H1 (cell line): ENCODE measurements around the gene SLC1A1. TPM values are rescaled to one million over a fixed set of nuclear protein-coding genes. Genes with fewer than 3 reads are reported as not detected.

Experiments
- CTCF ChIA-PET: fragments of 300-600 bp; sonication (Branson Sonifier 250); formaldehyde crosslinking; loops from one replicate; lab custom pipeline; 2021; ENCODE audit not compliant: partially characterized antibody; lab: Charles Lee
- POLR2A ChIA-PET: fragments of 300-600 bp; sonication (Branson Sonifier 250); formaldehyde crosslinking; loops from one replicate; lab custom pipeline; 2021; ENCODE audit warnings: inconsistent platforms; ENCODE audit not compliant: partially characterized antibody; lab: Charles Lee
- DNase-seq, 2 experiments: peaks; one replicate each; pipeline versions ENCODE4 v3.0.0 to v3.0.0-alpha.2; 2010 to 2022; ENCODE audit warnings: low spot score in 2 of 2, low read depth in 1 of 2, mixed read lengths in 1 of 2
- FAIRE-seq: peaks from 2 replicates; lab custom pipeline; 2011; peaks lifted over from hg19 to GRCh38; lab: Jason Lieb, UNC
- H2AFZ ChIP-seq: 2 replicates; pipeline ENCODE4 v1.8.1; 2012; ENCODE audit warnings: low read length, inconsistent platforms
- H2AK5ac ChIP-seq: 2 replicates; pipeline ENCODE4 v1.6.1; 2013; ENCODE audit warnings: low read depth, low read length
- H2BK120ac ChIP-seq: replicated peaks from 2 replicates; pipeline ENCODE3; 2013; ENCODE audit warnings: low read depth, low read length, inconsistent platforms
- H2BK12ac ChIP-seq: 2 replicates; pipeline ENCODE4 v1.6.1; 2013; ENCODE audit warnings: low read depth, low read length
- H2BK15ac ChIP-seq: 2 replicates; pipeline ENCODE4 v1.6.1; 2013; ENCODE audit warnings: low read length
- H2BK20ac ChIP-seq: 2 replicates; pipeline ENCODE4 v1.6.1; 2013; ENCODE audit warnings: low read length
- H2BK5ac ChIP-seq: 2 replicates; pipeline ENCODE4 v1.6.1; 2013; ENCODE audit warnings: low read depth, low read length
- H3K14ac ChIP-seq: 2 replicates; pipeline ENCODE4 v1.6.1; 2013; ENCODE audit warnings: inconsistent platforms; ENCODE audit not compliant: insufficient read length
- H3K18ac ChIP-seq: 2 replicates; pipeline ENCODE4 v1.6.1; 2013; ENCODE audit warnings: low read length; ENCODE audit errors: extremely low read depth
- H3K23ac ChIP-seq: 2 replicates; pipeline ENCODE4 v1.6.1; 2013; ENCODE audit warnings: inconsistent platforms; ENCODE audit not compliant: insufficient read length
- H3K23me2 ChIP-seq: 2 replicates; pipeline ENCODE4 v1.6.1; 2013; ENCODE audit warnings: low read depth, low read length
- H3K27ac ChIP-seq: 2 replicates; pipeline ENCODE4 v1.6.1; 2011; ENCODE audit warnings: low read depth, low read length, inconsistent platforms
- H3K27me3 ChIP-seq, 4 experiments: replicated peaks in 1 of 4; 1 replicate in 1 of 4; 2 replicates in 3 of 4; pipeline versions ENCODE4 v1.6.1 to v1.8.1; 2011 to 2013; ENCODE audit warnings: low read length in 3 of 4, mild to moderate bottlenecking in 3 of 4, inconsistent platforms in 2 of 4, mixed read lengths in 2 of 4, moderate library complexity in 1 of 4; ENCODE audit not compliant: control insufficient read depth in 3 of 4, insufficient read depth in 3 of 4; ENCODE audit errors: extremely low read depth in 1 of 4
- H3K36me3 ChIP-seq, 4 experiments: 2 replicates each; pipeline versions ENCODE4 v1.6.1 to v1.8.1; 2011 to 2013; ENCODE audit warnings: mild to moderate bottlenecking in 4 of 4, low read length in 3 of 4, moderate library complexity in 2 of 4, control low read depth in 1 of 4, inconsistent platforms in 1 of 4; ENCODE audit not compliant: insufficient read depth in 4 of 4, control insufficient read depth in 2 of 4
- H3K4ac ChIP-seq: replicated peaks from 2 replicates; pipeline ENCODE3; 2013; ENCODE audit warnings: low read length, low read depth, mixed read lengths, inconsistent platforms; ENCODE audit not compliant: insufficient read length
- H3K4me1 ChIP-seq, 4 experiments: replicated peaks in 1 of 4; 1 replicate in 1 of 4; 2 replicates in 3 of 4; pipeline versions ENCODE4 v1.6.1 to v1.8.1; 2011 to 2013; ENCODE audit warnings: low read length in 3 of 4, inconsistent platforms in 2 of 4, mixed read lengths in 1 of 4; ENCODE audit not compliant: insufficient read depth in 4 of 4, control insufficient read depth in 3 of 4
- H3K4me2 ChIP-seq, 2 experiments: 2 replicates each; pipeline versions ENCODE4 v1.6.1 to v1.8.1; 2011 to 2013; ENCODE audit warnings: low read depth in 2 of 2, low read length in 2 of 2, control low read depth in 1 of 2, inconsistent platforms in 1 of 2, mild to moderate bottlenecking in 1 of 2; ENCODE audit not compliant: insufficient read depth in 1 of 2
- H3K4me3 ChIP-seq, 4 experiments: fragments of 200-600, 300-600 bp in 1 of 4; sonication (generic), shearing (Covaris generic), sonication (Bioruptor Twin) in 1 of 4; 2 replicates each; pipeline versions ENCODE4 v1.5.1 to v1.8.1; 2011 to 2016; ENCODE audit warnings: low read length in 4 of 4, low read depth in 3 of 4, control low read depth in 2 of 4, inconsistent platforms in 2 of 4, mild to moderate bottlenecking in 2 of 4, mixed read lengths in 1 of 4, moderate library complexity in 1 of 4; ENCODE audit not compliant: insufficient read depth in 2 of 4; ENCODE audit errors: extremely low read depth in 1 of 4
- H3K56ac ChIP-seq: replicated peaks from 2 replicates; pipeline ENCODE3; 2013; ENCODE audit warnings: low read depth, mild to moderate bottlenecking, mixed read lengths, low read length, inconsistent platforms; ENCODE audit not compliant: insufficient read length
- H3K79me1 ChIP-seq: 2 replicates; pipeline ENCODE4 v1.6.1; 2013; ENCODE audit warnings: low read depth, low read length, control low read depth
- H3K79me2 ChIP-seq, 2 experiments: 2 replicates each; pipeline versions ENCODE4 v1.6.1 to v1.8.1; 2012 to 2013; ENCODE audit warnings: low read length in 2 of 2, mild to moderate bottlenecking in 2 of 2, inconsistent platforms in 1 of 2; ENCODE audit not compliant: insufficient read depth in 2 of 2, control insufficient read depth in 1 of 2
- H3K9ac ChIP-seq, 4 experiments: replicated peaks in 1 of 4; 1 replicate in 1 of 4; 2 replicates in 3 of 4; pipeline versions ENCODE4 v1.6.1 to v1.8.1; 2011 to 2013; ENCODE audit warnings: low read depth in 3 of 4, low read length in 3 of 4, control low read depth in 2 of 4, mild to moderate bottlenecking in 2 of 4, moderate library complexity in 2 of 4, inconsistent platforms in 1 of 4; ENCODE audit errors: extremely low read depth in 1 of 4
- H3K9me3 ChIP-seq, 2 experiments: 2 replicates each; pipeline versions ENCODE4 v1.6.1 to v1.8.1; 2012 to 2013; ENCODE audit warnings: mild to moderate bottlenecking in 2 of 2, moderate library complexity in 2 of 2, control low read depth in 1 of 2, inconsistent platforms in 1 of 2, low read depth in 1 of 2, low read length in 1 of 2, mixed read lengths in 1 of 2; ENCODE audit not compliant: insufficient read depth in 2 of 2
- H4K20me1 ChIP-seq, 2 experiments: replicated peaks in 1 of 2; 2 replicates each; pipeline versions ENCODE3 to v1.8.1; 2011 to 2013; ENCODE audit warnings: inconsistent platforms in 2 of 2, low read length in 2 of 2, mild to moderate bottlenecking in 1 of 2; ENCODE audit not compliant: insufficient read depth in 2 of 2, control insufficient read depth in 1 of 2
- H4K5ac ChIP-seq: 2 replicates; pipeline ENCODE4 v1.6.1; 2013; ENCODE audit warnings: low read length, low read depth, mixed read lengths, inconsistent platforms; ENCODE audit not compliant: insufficient read length
- H4K8ac ChIP-seq: 2 replicates; pipeline ENCODE4 v1.8.0; 2013; ENCODE audit warnings: mild to moderate bottlenecking, moderate library complexity, low read length, inconsistent platforms; ENCODE audit not compliant: insufficient read depth; ENCODE audit errors: extremely low read depth
- H4K91ac ChIP-seq: replicated peaks from 2 replicates; pipeline ENCODE3; 2013; ENCODE audit warnings: low read length, mixed read lengths, inconsistent platforms; ENCODE audit not compliant: insufficient read length
- BACH1 ChIP-seq: IDR thresholded peaks from 2 replicates; pipeline ENCODE4 v1.6.1; 2012; ENCODE audit warnings: low read length, improper control_type of control experiment
- BCL11A ChIP-seq, 2 experiments: IDR thresholded peaks; one replicate each; pipeline ENCODE4 v1.6.1; 2011; ENCODE audit warnings: low read depth in 2 of 2, low read length in 2 of 2, mild to moderate bottlenecking in 2 of 2
- BRCA1 ChIP-seq: IDR thresholded peaks from 2 replicates; pipeline ENCODE4 v1.6.1; 2012; ENCODE audit warnings: low read depth, low read length, improper control_type of control experiment
- HDAC2 ChIP-seq, 2 experiments: fragments of 300-600 bp in 1 of 2; sonication (generic) in 1 of 2; IDR thresholded peaks; 2 replicates each; pipeline ENCODE4 v1.6.1; 2011 to 2012; ENCODE audit warnings: low read depth in 2 of 2, low read length in 2 of 2, mild to moderate bottlenecking in 2 of 2, moderate library complexity in 2 of 2, borderline replicate concordance in 1 of 2, inconsistent platforms in 1 of 2
- HDAC6 ChIP-seq: IDR thresholded peaks from one replicate; pipeline ENCODE4 v1.7.1; 2012; ENCODE audit warnings: low read depth, mild to moderate bottlenecking, inconsistent platforms, low read length, moderate library complexity
- SIN3A ChIP-seq, 2 experiments: IDR thresholded peaks in 1 of 2; conservative IDR thresholded peaks in 1 of 2; 2 replicates each; pipeline ENCODE4 v1.6.1; 2011 to 2012; ENCODE audit warnings: low read length in 2 of 2, improper control_type of control experiment in 1 of 2, low read depth in 1 of 2, mild to moderate bottlenecking in 1 of 2
- SP2 ChIP-seq: IDR thresholded peaks from 2 replicates; pipeline ENCODE4 v1.6.1; 2012; ENCODE audit warnings: mild to moderate bottlenecking, low read length, inconsistent platforms
- SP4 ChIP-seq: IDR thresholded peaks from 2 replicates; pipeline ENCODE4 v1.6.1; 2012; ENCODE audit warnings: low read length, inconsistent platforms
- TAF7 ChIP-seq: optimal IDR thresholded peaks from 2 replicates; pipeline ENCODE3; 2011; ENCODE audit warnings: low read depth, mild to moderate bottlenecking, inconsistent platforms, low read length, moderate library complexity, borderline replicate concordance
- WGBS, 2 experiments: shearing (Covaris generic) in 1 of 2; methylation state at CpG; one replicate each; pipeline versions ENCODE4 v1.1.6 to v1.1.7; 2013 to 2015; ENCODE audit warnings: low lambda C conversion rate in 2 of 2, mixed read lengths in 2 of 2, inconsistent platforms in 1 of 2, low coverage in 1 of 2, missing lambda C conversion rate in 1 of 2; ENCODE audit not compliant: insufficient replicate concordance in 2 of 2, insufficient coverage in 1 of 2, insufficient read length in 1 of 2; ENCODE audit errors: extremely low coverage in 1 of 2, missing lambda C conversion rate in 1 of 2; 5-methylcytosine and 5-hydroxymethylcytosine counted together
- polyA plus RNA-seq, 7 experiments: library from polyadenylated mRNA; depleted of rRNA in 3 of 7; stranded (reverse) in 5 of 7; unstranded in 2 of 7; fragments of >200 nt in 5 of 7; fragments of 200-250 nt in 2 of 7; gene quantifications; 1 replicate in 5 of 7; 2 replicates in 1 of 7; 4 replicates in 1 of 7; pipeline versions ENCODE4 v1.2.1 to v1.2.3, GENCODE V29; 2011 to 2013; ENCODE audit warnings: missing spikeins in 2 of 7, mixed read lengths in 2 of 7
- total RNA-seq: library from RNA; stranded (reverse); fragmentation: NEBNext Ultra II Directional; extraction: Animal tissue kit (Norgen Biotek cat#: 25700); gene quantifications from 2 replicates; pipeline ENCODE4 v1.2.1, GENCODE V29; 2021

SLC1A1 gene
- total and polyA plus RNA-seq, 2 of the 8 experiments (the other 6 are each of a cell fraction or from before 2014, with no cell fraction given): 4.7 to 11.7 TPM

- no peak overlapping the region for H3K56ac ChIP-seq
- no peak overlapping the region for H3K4me3 ChIP-seq
- H2BK5ac ChIP-seq: no peak overlapping the region
- H3K18ac ChIP-seq: no peak overlapping the region
- H2AK5ac ChIP-seq: no peak overlapping the region
- no peaks in the 10 kb centered on the region for H3K36me3 ChIP-seq
- no peak overlapping the region for H2AFZ ChIP-seq
- H4K91ac ChIP-seq: no peak overlapping the region
- FAIRE-seq (no peak), DNase-seq (no peak)
- no peak overlapping the region for H3K27ac ChIP-seq
- TF ChIP-seq SP4 (no peak), BRCA1 (no peak), HDAC2 (IDR thresholded peaks at IDR 0.05; ENCODE audit: borderline replicate concordance in 1 of 2, low read depth in 2 of 2, low read length in 2 of 2) (no peak), SP2 (no peak), BCL11A (IDR thresholded peaks at IDR 0.05; ENCODE audit: low read depth in 2 of 2, low read length in 2 of 2) (no peak), TAF7 (no peak), SIN3A (conservative IDR thresholded peaks at IDR 0.05 in 1 of 2, IDR thresholded peaks at IDR 0.05 in 1 of 2; ENCODE audit: low read depth in 1 of 2, low read length in 2 of 2) (no peak), HDAC6 (no peak), BACH1 (no peak)
- no peak overlapping the region for H4K5ac ChIP-seq
- no peaks in the 10 kb centered on the region for H4K20me1 ChIP-seq
- no peaks in the 10 kb centered on the region for H3K79me1 ChIP-seq
- H3K79me2 ChIP-seq: no peaks in the 10 kb centered on the region
- ChIA-PET CTCF (no interaction called here), POLR2A (no interaction called here)
- no peak overlapping the region for H3K4ac ChIP-seq
- WGBS, 2 experiments: 89% methylated on average over 5 of the region's 5 CpGs; no CpG with 5 or more reads in 1 of the 2 experiments
- no peak overlapping the region for H3K14ac ChIP-seq
- no peaks in the 10 kb centered on the region for H3K9me3 ChIP-seq
- H2BK15ac ChIP-seq: no peak overlapping the region
- no peak overlapping the region for H2BK120ac ChIP-seq
- H3K23ac ChIP-seq: no peak overlapping the region
- no peaks in the 10 kb centered on the region for H3K4me1 ChIP-seq
- H3K27me3 ChIP-seq: no peaks in the 10 kb centered on the region
- H2BK20ac ChIP-seq: no peak overlapping the region
- no peak overlapping the region for H3K4me2 ChIP-seq
- no peak overlapping the region for H3K9ac ChIP-seq
- no peaks in the 10 kb centered on the region for H3K23me2 ChIP-seq
- no peak overlapping the region for H4K8ac ChIP-seq
- no peak overlapping the region for H2BK12ac ChIP-seq
These were observed 10.9 kb downstream of the SLC1A1 start for GRCh38 chr9:4501147-4501507.
